OCI-LY3 (cell line): ENCODE results near the gene KLF15.

Source experiments
- H2AFZ ChIP-seq: fragments of 200-600, 300-600 bp; shearing (Covaris generic); 2 replicates; pipeline ENCODE4 v1.6.0; 2014; ENCODE audit warnings: antibody characterized with exemption, low read depth, low read length
- H3K27ac ChIP-seq: fragments of 200-600, 300-600 bp; sonication (generic); 2 replicates; pipeline ENCODE4 v1.5.1; 2014; ENCODE audit warnings: mild to moderate bottlenecking, low read length, moderate library complexity, mixed read lengths
- H3K27me3 ChIP-seq: fragments of 200-600, 300-600 bp; sonication (generic); 2 replicates; pipeline ENCODE4 v1.6.1; 2014; ENCODE audit warnings: low read depth, low read length, mixed read lengths
- H3K36me3 ChIP-seq: fragments of 200-600, 300-600 bp; sonication (generic); replicated peaks from 2 replicates; pipeline ENCODE3; 2014; ENCODE audit warnings: low read depth, low read length, mixed read lengths
- H3K4me1 ChIP-seq: fragments of 300-600, 200-600 bp; sonication (generic); 2 replicates; pipeline ENCODE4 v1.6.1; 2014; ENCODE audit warnings: low read length, mixed read lengths
- H3K4me2 ChIP-seq: fragments of 200-600, 300-600 bp; sonication (generic); 2 replicates; pipeline ENCODE4 v1.6.1; 2014; ENCODE audit warnings: low read length, mixed read lengths
- H3K4me3 ChIP-seq: fragments of 300-600, 200-600 bp; sonication (generic); 2 replicates; pipeline ENCODE4 v1.5.1; 2014; ENCODE audit warnings: antibody characterized with exemption, mild to moderate bottlenecking, low read length, moderate library complexity
- H3K79me2 ChIP-seq: fragments of 300-600, 200-600 bp; shearing (Covaris generic); 2 replicates; pipeline ENCODE4 v1.6.1; 2014; ENCODE audit warnings: mild to moderate bottlenecking, low read length, mixed read lengths
- H3K9ac ChIP-seq: fragments of 300-600, 200-600 bp; shearing (Covaris generic); 2 replicates; pipeline ENCODE4 v1.6.0; 2014; ENCODE audit warnings: mild to moderate bottlenecking, low read length, moderate library complexity
- H3K9me3 ChIP-seq: fragments of 200-600, 300-600 bp; shearing (Covaris generic); 2 replicates; pipeline ENCODE4 v1.6.1; 2014; ENCODE audit warnings: low read length, mixed read lengths; ENCODE audit not compliant: insufficient read depth
- H4K20me1 ChIP-seq: fragments of 200-600, 300-600 bp; sonication (generic); 2 replicates; pipeline ENCODE4 v1.6.1; 2016; ENCODE audit warnings: low read length, mixed read lengths; ENCODE audit not compliant: insufficient read depth
- CTCF ChIP-seq: fragments of 200-600, 300-600 bp; sonication (generic); IDR thresholded peaks from 2 replicates; pipeline ENCODE4 v1.5.1; 2014; ENCODE audit warnings: antibody characterized with exemption, low read length, low read depth
- EZH2phosphoT487 ChIP-seq: fragments of 200-600 bp; shearing (Covaris generic); IDR thresholded peaks from 2 replicates; pipeline ENCODE4 v1.6.1; 2018; ENCODE audit warnings: antibody characterized with exemption, mixed run types, low read depth

The KLF15 gene

GRCh38 chr3:126304291-126304690 lies 52.9 kb downstream of the KLF15 start:
- no peaks in the 10 kb centered on the region for H3K4me1 ChIP-seq
- no peaks in the 10 kb centered on the region for H4K20me1 ChIP-seq
- no peak for TF ChIP-seq EZH2phosphoT487
- no peak for TF ChIP-seq CTCF
- H3K4me3 ChIP-seq: no peak overlapping the region
- H3K79me2 ChIP-seq: no peaks in the 10 kb centered on the region
- 0 out of 2 replicates have a peak, but pooled peaks cover 4% of the 10 kb centered on the region for H3K9me3 ChIP-seq
- H3K36me3 ChIP-seq: no peaks in the 10 kb centered on the region
- no peak overlapping the region for H3K9ac ChIP-seq
- H3K27me3 ChIP-seq: peaks cover 3% of the 10 kb centered on the region; the same call in 1 of the 2 replicates
- H3K27ac ChIP-seq: no peak overlapping the region
- no peak overlapping the region for H3K4me2 ChIP-seq
- no peak overlapping the region for H2AFZ ChIP-seq

GRCh38 chr3:126303272-126303671 lies 53.9 kb downstream of the KLF15 start:
- no peaks in the 10 kb centered on the region for H3K4me1 ChIP-seq
- TF ChIP-seq EZH2phosphoT487 (no peak), CTCF (no peak)
- no peak overlapping the region for H3K9ac ChIP-seq
- H4K20me1 ChIP-seq: no peaks in the 10 kb centered on the region
- H3K4me3 ChIP-seq: no peak overlapping the region
- H3K9me3 ChIP-seq: 0 out of 2 replicates have a peak, but pooled peaks cover 4% of the 10 kb centered on the region
- peaks cover 3% of the 10 kb centered on the region; the same call in 1 of the 2 replicates for H3K27me3 ChIP-seq
- H3K36me3 ChIP-seq: no peaks in the 10 kb centered on the region
- no peaks in the 10 kb centered on the region for H3K79me2 ChIP-seq
- H3K27ac ChIP-seq: no peak overlapping the region
- no peak overlapping the region for H3K4me2 ChIP-seq
- H2AFZ ChIP-seq: no peak overlapping the region

- Histone ChIP-seq H3K4me3 (no peak overlapping the region), H4K20me1 (no peaks in the 10 kb centered on the region)
Measured at GRCh38 chr3:126300761-126301481, 56.3 kb downstream of the KLF15 start.

More at GRCh38 chr3:126300761-126301481, 56.3 kb downstream of the KLF15 start:
- H3K36me3 ChIP-seq: no peaks in the 10 kb centered on the region
- H3K9ac ChIP-seq: no peak overlapping the region
- no peak for TF ChIP-seq CTCF
- TF ChIP-seq EZH2phosphoT487: no peak
- 0 out of 2 replicates have a peak, but pooled peaks cover 4% of the 10 kb centered on the region for H3K9me3 ChIP-seq
- no peak overlapping the region for H2AFZ ChIP-seq
- no peak overlapping the region for H3K4me2 ChIP-seq
- H3K27me3 ChIP-seq: peaks cover 3% of the 10 kb centered on the region; the same call in 1 of the 2 replicates
- H3K4me1 ChIP-seq: no peaks in the 10 kb centered on the region
- H3K27ac ChIP-seq: no peak overlapping the region
- no peaks in the 10 kb centered on the region for H3K79me2 ChIP-seq
